ENCODE measurements around the gene SFTPD.
"Not testable (repeated sequence)": the region's sequence is repeated elsewhere in the genome, so short reads cannot be mapped to it uniquely, and the experiment has no call there.

SFTPD gene

GRCh38 chr10:79929409-79929904 is 19.4 kb downstream of the SFTPD start:
- in situ Hi-C loops (cut with MboI; ENCODE audit: low sequenced_read_pairs) = loop anchor here (25.0 kb wide), 2 partner anchors 308 to 367 kb away; partner anchors contain the start of gene SFTPA2

- in situ Hi-C loops (cut with MboI; ENCODE audit: low sequenced_read_pairs) = loop anchor here (25.0 kb wide), 2 partner anchors 309 to 366 kb away; partner anchors contain the start of gene SFTPA2
Measured at GRCh38 chr10:79928028-79928583, 20.8 kb downstream of the SFTPD start.

- in situ Hi-C loops (cut with MboI; ENCODE audit: low sequenced_read_pairs) = loop anchor here (25.0 kb wide), 2 partner anchors 310 to 365 kb away; partner anchors contain the start of gene SFTPA2
Measured at GRCh38 chr10:79927111-79927828, 21.6 kb downstream of the SFTPD start.

- in situ Hi-C loops (cut with MboI; ENCODE audit: low sequenced_read_pairs) = loop anchor here (25.0 kb wide), 2 partner anchors 311 to 364 kb away; partner anchors contain the start of gene SFTPA2
Measured at GRCh38 chr10:79926037-79926436, 22.9 kb downstream of the SFTPD start.

DNA sequence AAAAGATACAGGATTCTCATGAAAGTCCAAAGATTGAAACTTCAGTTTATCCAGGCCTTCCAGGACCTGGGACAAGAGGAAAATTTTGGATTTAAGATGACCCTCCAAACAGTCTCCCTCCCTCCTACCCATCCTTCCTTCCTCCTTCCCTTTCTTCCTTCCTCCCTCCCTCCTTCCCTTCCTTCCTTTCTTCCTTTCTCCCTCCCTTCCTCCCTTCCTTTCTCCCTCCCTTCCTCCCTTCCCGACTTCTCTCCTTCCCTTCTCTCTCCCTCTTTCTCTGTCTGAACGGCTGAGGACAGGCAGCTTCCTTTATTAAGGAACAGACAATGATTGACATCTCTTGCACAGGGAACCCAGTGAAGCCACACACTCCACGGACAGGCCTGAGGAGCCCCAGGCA is 23.3 kb downstream of the SFTPD start:
- in situ Hi-C loops (cut with MboI; ENCODE audit: low sequenced_read_pairs) = loop anchor here (25.0 kb wide), 2 partner anchors 312 to 363 kb away; partner anchors contain the start of gene SFTPA2

DNA sequence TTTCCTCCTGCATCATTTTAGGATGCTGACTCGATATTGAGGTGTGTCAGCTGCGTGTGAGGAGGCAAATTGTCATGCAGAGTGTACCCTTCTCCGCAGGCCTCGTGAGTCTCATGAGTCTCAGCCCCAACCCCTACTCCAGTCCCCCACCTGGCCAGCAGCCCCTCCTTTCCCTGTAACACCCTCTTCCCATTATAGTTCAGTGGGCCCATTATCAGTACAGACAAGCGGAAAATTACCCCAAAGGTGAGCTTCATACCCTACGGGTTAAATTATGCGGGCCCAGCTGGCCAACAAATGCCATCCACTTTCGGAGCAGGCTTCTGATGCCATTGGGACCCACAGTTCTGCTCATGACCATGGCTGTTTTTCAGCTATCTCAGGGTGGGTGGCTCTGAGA is 25.2 kb downstream of the SFTPD start:
- in situ Hi-C loops (cut with MboI; ENCODE audit: low sequenced_read_pairs) = no loop called here

DNA sequence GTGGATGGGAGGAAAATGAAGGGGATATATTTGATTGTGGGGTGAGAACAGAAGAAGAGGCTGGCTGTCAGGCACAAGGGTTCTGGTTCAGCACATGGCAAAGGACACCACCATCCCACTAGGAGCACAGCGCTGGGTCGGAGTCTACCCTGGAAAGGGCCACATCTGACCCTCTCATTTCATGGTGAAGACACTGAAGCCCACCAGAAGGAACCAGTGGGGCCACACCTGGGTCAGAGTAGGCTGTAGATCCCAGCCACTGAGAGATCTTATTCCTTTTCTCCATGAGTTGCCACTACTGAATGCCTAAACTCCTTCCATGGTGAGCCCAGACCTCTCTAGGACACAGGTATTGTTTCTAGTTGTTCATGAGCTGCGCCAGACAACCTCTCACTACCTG is 25.8 kb downstream of the SFTPD start:
- in situ Hi-C loops (cut with MboI; ENCODE audit: low sequenced_read_pairs) = no loop called here

- in situ Hi-C loops (cut with MboI; ENCODE audit: low sequenced_read_pairs) = not testable (repeated sequence)
Measured at GRCh38 chr10:79922011-79922412, 26.9 kb downstream of the SFTPD start.

DNA sequence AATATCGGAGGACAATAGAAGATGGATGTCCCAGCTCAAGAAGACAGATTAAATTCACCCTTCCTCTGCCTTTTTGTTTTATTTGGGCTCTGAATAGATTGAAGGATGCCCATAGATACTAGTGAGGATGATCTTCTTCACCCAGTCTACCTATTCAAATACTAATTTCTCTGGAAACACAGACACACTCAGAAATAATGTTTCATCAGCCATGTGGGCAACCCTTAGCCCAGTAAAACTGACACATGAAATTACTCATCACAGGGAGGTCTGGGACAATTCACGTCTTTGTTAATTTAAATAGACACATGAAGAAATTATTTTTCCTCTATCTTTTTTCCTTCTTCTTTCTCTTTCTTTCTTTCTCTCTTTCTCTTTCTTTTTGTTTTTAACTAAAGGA is 33.1 kb downstream of the SFTPD start:
- in situ Hi-C loops (cut with MboI; ENCODE audit: low sequenced_read_pairs) = not testable (repeated sequence)

DNA sequence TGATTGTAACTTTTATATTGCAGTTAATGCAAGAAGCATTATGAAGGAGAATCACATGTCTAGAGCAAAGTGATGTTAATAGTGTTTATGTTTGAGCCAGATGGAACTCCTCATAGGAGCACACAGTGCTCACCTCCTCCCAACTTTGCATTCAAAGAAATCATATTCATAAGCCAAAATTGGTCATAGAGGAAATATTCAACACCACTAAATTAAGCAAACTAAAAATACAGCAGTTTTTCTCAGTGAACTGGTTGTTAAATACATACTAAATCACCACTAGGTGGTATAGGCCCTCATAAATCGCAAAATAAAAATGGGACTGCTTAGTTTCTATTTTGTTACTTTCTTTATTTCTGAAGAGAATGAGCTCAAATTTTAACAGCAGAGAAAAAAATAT is 34.4 kb downstream of the SFTPD start:
- in situ Hi-C loops (cut with MboI; ENCODE audit: low sequenced_read_pairs) = not testable (repeated sequence)

- in situ Hi-C loops (cut with MboI; ENCODE audit: low sequenced_read_pairs) = no loop called here
Measured at GRCh38 chr10:79910836-79911235, 38.1 kb downstream of the SFTPD start.

GRCh38 chr10:79910344-79910743 is 38.6 kb downstream of the SFTPD start:
- in situ Hi-C loops (cut with MboI; ENCODE audit: low sequenced_read_pairs) = no loop called here

- in situ Hi-C loops (cut with MboI; ENCODE audit: low sequenced_read_pairs) = no loop called here
Measured at GRCh38 chr10:79905322-79906314, 43.3 kb downstream of the SFTPD start.

DNA sequence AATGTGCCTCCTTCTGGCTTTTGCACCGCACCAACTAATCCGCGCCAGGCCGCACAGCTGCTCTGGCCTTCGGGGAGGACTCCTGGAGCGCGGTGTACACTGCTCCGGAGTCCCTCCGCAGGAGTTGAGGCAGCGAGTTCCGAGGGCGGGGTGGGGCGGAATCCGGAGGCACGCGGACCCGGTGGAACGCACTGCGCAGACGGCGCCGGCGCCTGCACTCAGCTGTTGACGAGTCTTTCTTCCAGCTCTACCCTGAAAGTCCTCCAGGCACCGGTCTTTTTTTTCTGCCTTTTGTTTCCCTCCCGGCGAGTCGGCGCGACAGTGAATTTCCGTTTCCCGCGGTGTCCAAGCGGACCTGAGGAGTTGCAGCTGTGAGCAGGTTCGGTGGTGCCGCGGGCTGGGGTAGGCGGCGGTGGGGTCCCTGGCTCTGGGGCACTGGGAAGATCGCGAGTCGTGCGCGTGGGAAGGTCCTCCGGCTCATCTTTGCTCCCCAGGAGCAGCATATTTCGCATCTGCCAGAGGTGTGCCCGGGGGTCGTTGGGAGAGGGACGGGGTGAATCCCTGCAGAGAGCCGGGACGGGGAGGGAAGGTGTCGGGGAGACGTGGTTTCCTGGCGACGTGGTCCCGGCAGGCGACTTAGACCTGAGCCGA is 44.1 kb downstream of the SFTPD start:
- in situ Hi-C loops (cut with MboI; ENCODE audit: low sequenced_read_pairs) = no loop called here

- in situ Hi-C loops (cut with MboI; ENCODE audit: low sequenced_read_pairs) = not testable (repeated sequence)
Measured at GRCh38 chr10:79901571-79901970, 47.3 kb downstream of the SFTPD start.

DNA sequence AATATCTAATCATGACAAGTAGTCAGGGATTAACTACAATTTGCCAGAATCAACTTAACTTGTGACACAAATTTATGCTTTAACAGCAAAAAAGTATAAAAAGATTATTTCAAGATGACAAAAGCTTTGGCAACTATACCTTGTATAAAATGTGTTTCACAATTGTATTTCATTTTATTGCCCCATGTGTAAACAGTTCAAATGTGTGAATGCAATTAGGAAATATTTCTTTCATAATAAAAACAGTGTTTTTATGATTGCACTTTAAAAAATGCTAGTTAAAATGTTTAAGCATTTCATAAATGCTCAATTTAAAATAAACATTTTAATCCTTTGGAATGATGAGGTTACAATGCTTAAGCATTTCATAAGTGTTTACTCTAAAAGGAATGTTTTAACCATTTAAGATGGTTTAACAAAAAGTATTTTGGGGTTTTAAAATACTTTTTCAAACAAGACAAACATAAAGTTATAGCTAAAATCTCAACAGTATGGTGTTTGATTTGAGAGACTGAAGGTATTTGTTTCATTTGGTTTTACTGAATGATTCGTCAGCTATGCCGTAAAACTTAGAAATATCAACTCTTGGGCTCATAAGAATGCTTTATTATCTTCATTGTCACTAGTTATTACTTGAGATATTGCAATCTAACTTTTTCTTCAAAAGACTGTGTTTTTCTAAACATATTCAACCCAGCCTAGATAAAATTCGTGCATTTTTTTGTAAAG is 50.1 kb downstream of the SFTPD start:
- in situ Hi-C loops (cut with MboI; ENCODE audit: low sequenced_read_pairs) = no loop called here

DNA sequence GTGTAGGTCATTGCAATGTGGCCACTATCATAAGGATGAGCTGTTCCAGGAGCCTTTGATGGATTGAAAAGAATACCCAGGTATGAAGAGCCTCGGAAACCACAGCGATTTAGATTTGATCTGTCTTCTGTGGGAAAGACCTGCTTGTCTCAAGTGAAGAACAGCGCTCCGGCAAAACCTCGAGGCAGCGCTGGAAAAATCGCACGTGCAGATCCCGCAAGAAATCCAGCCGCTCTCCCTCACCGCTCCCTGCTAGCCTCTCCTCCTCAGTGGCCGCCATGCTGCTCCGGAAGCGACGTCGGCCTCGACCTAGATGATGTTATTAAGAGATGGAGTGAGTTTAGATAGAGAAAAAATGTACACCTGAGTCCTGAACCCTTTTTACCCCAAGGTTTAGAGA is 56.0 kb downstream of the SFTPD start:
- in situ Hi-C loops (cut with MboI; ENCODE audit: low sequenced_read_pairs) = not testable (repeated sequence)

DNA sequence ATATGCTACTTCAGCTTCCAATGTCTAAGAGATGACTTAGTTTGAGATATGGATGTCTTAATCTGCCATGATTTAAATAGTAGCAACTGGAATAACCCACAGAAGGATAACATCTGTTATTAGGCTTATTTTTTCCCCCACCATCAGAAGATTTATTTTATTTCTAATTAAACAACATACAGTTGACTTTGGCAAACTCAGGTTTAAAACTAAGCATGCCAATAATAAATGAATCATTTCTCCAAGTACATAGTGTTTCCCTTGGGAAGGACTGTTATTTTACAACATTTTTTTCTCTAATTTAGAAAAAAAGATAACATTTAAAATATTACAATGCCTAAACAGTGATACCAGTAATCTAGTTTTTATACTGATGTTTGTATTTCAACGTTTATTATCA is 58.4 kb downstream of the SFTPD start:
- in situ Hi-C loops (cut with MboI; ENCODE audit: low sequenced_read_pairs) = no loop called here

GRCh38 chr10:79888984-79889383 is 59.9 kb downstream of the SFTPD start:
- in situ Hi-C loops (cut with MboI; ENCODE audit: low sequenced_read_pairs) = not testable (repeated sequence)
